ENCODE measurements around the gene RPL35. TPM values are rescaled to one million over a fixed set of nuclear protein-coding genes. Genes with fewer than 3 reads are reported as not detected.

Gene RPL35
- total and polyA plus RNA-seq, 8 donors, result 857 to 1,298 (median 994) TPM

- H3K4me3 ChIP-seq, result no peak overlapping the region
- H3K9me3 ChIP-seq, result no peaks in the 10 kb centered on the region
- H3K36me3 ChIP-seq, result peaks cover 0 to 40% of the 10 kb centered on the region in 2 donors
- TF ChIP-seq CTCF (IDR thresholded peaks at IDR 0.05), result no peak
- ATAC-seq (no peak), DNase-seq (no peak)
- intact Hi-C loops (cut with DNase I), result loop anchor here in 1 of 2 donors (2.0 kb wide), 1 partner anchor 80 kb away; no protein-coding TSS in a partner anchor
- H3K27ac ChIP-seq, result no peak overlapping the region
- no peaks in the 10 kb centered on the region for H3K27me3 ChIP-seq
- peaks cover 12 to 34% of the 10 kb centered on the region in 2 donors for H3K4me1 ChIP-seq
Observed at GRCh38 chr9:124854822-124855221, 6.9 kb downstream of the RPL35 start.

DNA sequence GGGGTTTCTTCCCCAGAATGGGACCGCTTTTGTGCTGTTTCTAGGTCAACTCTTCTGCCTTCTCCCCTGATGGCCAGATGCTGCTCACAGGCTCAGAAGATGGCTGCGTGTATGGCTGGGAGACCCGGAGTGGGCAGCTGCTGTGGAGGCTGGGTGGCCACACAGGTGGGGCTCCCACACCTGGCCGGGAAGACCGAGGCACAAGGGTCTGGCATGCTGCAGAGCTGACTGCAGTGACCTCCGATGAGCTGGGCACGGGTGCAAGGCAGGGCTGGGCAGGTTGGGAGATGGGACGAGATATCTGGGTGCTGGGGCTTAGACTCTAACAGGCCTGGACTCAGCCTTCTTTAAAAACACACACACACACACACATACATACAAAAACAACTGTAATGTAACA, 7.6 kb downstream of the RPL35 start:
- DNase-seq (peak in 1 of 4 donors; percentile 70), ATAC-seq (no peak)
- Histone ChIP-seq H3K4me3 (no peak overlapping the region), H3K4me1 (peaks cover 8 to 28% of the 10 kb centered on the region in 2 donors), H3K36me3 (peaks cover 0 to 33% of the 10 kb centered on the region in 2 donors), H3K9me3 (no peaks in the 10 kb centered on the region), H3K27me3 (no peaks in the 10 kb centered on the region), H3K27ac (no peak overlapping the region)
- no peak for TF ChIP-seq CTCF (IDR thresholded peaks at IDR 0.05)
- intact Hi-C loops (cut with DNase I), result loop anchor here in 1 of 2 donors (2.0 kb wide), 1 partner anchor 79 kb away; no protein-coding TSS in a partner anchor

- H3K36me3 ChIP-seq, result peaks cover 0 to 28% of the 10 kb centered on the region in 2 donors
- H3K27me3 ChIP-seq, result no peaks in the 10 kb centered on the region
- ATAC-seq (peak; percentile 3), DNase-seq (peak in 1 of 4 donors; percentile 32)
- no peak for TF ChIP-seq CTCF (IDR thresholded peaks at IDR 0.05)
- no peaks in the 10 kb centered on the region for H3K9me3 ChIP-seq
- no peak overlapping the region for H3K27ac ChIP-seq
- peaks cover 8 to 23% of the 10 kb centered on the region in 2 donors for H3K4me1 ChIP-seq
- H3K4me3 ChIP-seq, result peak overlapping the region; percentile 33 to 37
- intact Hi-C loops (cut with DNase I), result loop anchor here in 1 of 2 donors (2.0 kb wide), 1 partner anchor 79 kb away; no protein-coding TSS in a partner anchor
Observed at GRCh38 chr9:124853605-124854143, 8.1 kb downstream of the RPL35 start.

DNA sequence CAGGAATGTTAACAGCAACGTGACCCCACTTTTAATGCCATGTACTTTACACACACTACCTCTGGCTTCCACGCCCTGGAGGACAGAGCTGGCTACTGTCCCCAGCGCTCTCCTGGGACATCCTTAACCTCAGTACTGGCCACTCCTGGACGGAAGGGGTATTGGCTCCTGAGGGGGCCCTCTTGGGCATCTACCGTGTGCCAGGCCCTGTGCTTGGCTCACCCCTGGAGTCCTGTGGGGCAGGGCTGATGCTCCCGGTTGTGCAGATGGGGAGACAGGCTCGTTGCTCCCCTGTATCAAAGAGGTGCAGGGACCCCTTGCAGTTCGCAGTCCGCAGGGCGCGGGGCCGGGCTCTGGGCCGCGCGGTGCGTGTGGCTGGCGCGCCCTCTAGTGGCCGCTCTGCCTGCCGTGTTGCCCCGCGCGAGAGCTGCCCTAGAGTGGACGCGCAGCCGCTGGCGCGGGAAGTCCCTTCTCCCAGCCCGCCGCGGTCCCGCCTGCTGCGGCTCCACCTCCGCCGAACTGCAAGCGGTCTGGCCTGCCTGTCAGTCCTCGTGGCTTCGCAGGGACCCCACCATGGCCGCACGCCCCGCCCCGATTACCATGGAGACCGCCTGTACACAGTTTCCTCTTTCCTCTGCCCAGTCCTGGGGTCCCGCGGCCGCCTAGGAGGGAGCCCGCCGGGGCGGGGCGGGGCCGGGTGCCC, 8.8 kb downstream of the RPL35 start, which contains the start of gene WDR38:
WDR38 (plus strand) TSS at position 632 of the 703 bp plus-strand sequence. CDS start 72 bp downstream, outside the sequence.
- Histone ChIP-seq H3K4me3 (peak within 1 kb of the TSS; percentile 33 to 37), H3K4me1 (peaks cover 8 to 17% of the 10 kb centered on the region in 2 donors), H3K27ac (no peak within 1 kb of the TSS), H3K36me3 (peaks cover 0 to 22% of the 10 kb centered on the region in 2 donors), H3K9me3 (no peaks in the 10 kb centered on the region), H3K27me3 (no peaks in the 10 kb centered on the region)
- intact Hi-C loops (cut with DNase I), result no loop called here
- ATAC-seq (peak; percentile 95), DNase-seq (peak; percentile 71 to 96 (median 74))
- TF ChIP-seq CTCF (IDR thresholded peaks at IDR 0.05), result peak; percentile 98

Data from left lung (tissue), 10 donors.